Body of pancreas (tissue), 4 donors: ENCODE results near the gene IPO11. TPM values are rescaled to one million over a fixed set of nuclear protein-coding genes. Genes with fewer than 3 reads are reported as not detected.
"Not testable (repeated sequence)": the region's sequence is repeated elsewhere in the genome, so short reads cannot be mapped to it uniquely, and the experiment has no call there.

Experiments used
- ATAC-seq: fragments of 150-250 bp; one replicate; pipeline ENCODE4 v1.9.1; 2016
- DNase-seq, 4 donors: peaks; one replicate each; pipeline ENCODE4 v3.0.0-alpha.2; 2019
- H3K27ac ChIP-seq, 4 donors: fragments of 200-600 bp; sonication (generic); 1 replicate in 3 of 4; 2 replicates in 1 of 4; pipeline versions ENCODE4 v1.5.1 to v1.6.1; 2016 to 2019; ENCODE audit warnings: mild to moderate bottlenecking in 1 of 4, mixed read lengths in 1 of 4, moderate library complexity in 1 of 4
- H3K27me3 ChIP-seq, 2 donors: fragments of 200-600 bp; sonication (generic); one replicate each; pipeline ENCODE4 v1.6.0; 2016; ENCODE audit warnings: mild to moderate bottlenecking in 1 of 2
- H3K36me3 ChIP-seq, 2 donors: fragments of 200-600 bp; sonication (generic); replicated peaks in 1 of 2; 2 replicates each; pipeline ENCODE4 v1.5.1; 2016; ENCODE audit warnings: low read depth in 2 of 2; ENCODE audit not compliant: insufficient read depth in 1 of 2
- H3K4me1 ChIP-seq: fragments of 200-600 bp; sonication (generic); one replicate; pipeline ENCODE4 v1.6.0; 2016
- H3K4me3 ChIP-seq, 2 donors: fragments of 200-600 bp; sonication (generic); 1 replicate in 1 of 2; 2 replicates in 1 of 2; pipeline ENCODE4 v1.5.1; 2016 to 2019
- H3K9me3 ChIP-seq, 3 donors: fragments of 200-600 bp; sonication (generic); 1 replicate in 2 of 3; 2 replicates in 1 of 3; pipeline ENCODE4 v1.5.1; 2016
- CTCF ChIP-seq, 7 experiments: fragments of 450-650 bp in 4 of 7; fragments of 200-600 bp in 3 of 7; sonication (generic) in 3 of 7; IDR thresholded peaks; one replicate each; pipeline ENCODE4 v1.5.1; 2016 to 2019; ENCODE audit warnings: antibody characterized with exemption in 7 of 7
- POLR2A ChIP-seq, 3 donors: fragments of 450-650 bp; IDR thresholded peaks; one replicate each; pipeline ENCODE4 v1.6.1; 2016; ENCODE audit warnings: antibody characterized with exemption in 3 of 3, mild to moderate bottlenecking in 2 of 3
- WGBS, 2 donors: methylation state at CpG; one replicate each; pipeline ENCODE4 v1.1.5; 2017; 5-methylcytosine and 5-hydroxymethylcytosine counted together
- intact Hi-C: fragments of 100-400 bp; cut with DNase I; formaldehyde crosslinking; loops from one replicate; pipeline ENCODE4 v1.15.1; 2023
- total RNA-seq, 2 donors: library from RNA; depleted of rRNA; stranded (reverse); fragments of >200 nt; gene quantifications; one replicate each; pipeline ENCODE4 v1.1.0, GENCODE V29; 2016

Gene IPO11
- total RNA-seq, 2 donors from 2014 or later = 10.9 to 13.2 TPM

- H3K9me3 ChIP-seq = no peaks in the 10 kb centered on the region
- no peak overlapping the region for H3K27ac ChIP-seq
- TF ChIP-seq CTCF (IDR thresholded peaks at IDR 0.05) (no peak), POLR2A (IDR thresholded peaks at IDR 0.05) (no peak)
- intact Hi-C loops = no loop called here
- no peaks in the 10 kb centered on the region for H3K36me3 ChIP-seq
- H3K27me3 ChIP-seq = no peaks in the 10 kb centered on the region
- DNase-seq (no peak), ATAC-seq (no peak)
- no peaks in the 10 kb centered on the region for H3K4me1 ChIP-seq
- no peak overlapping the region for H3K4me3 ChIP-seq
- WGBS, 2 donors = 94 to 95% methylated on average over 10 of the region's 10 CpGs
Measured at GRCh38 chr5:62502456-62503101, 90.0 kb downstream of the IPO11 start.

- H3K4me3 ChIP-seq = no peak overlapping the region
- H3K27ac ChIP-seq = no peak overlapping the region
- DNase-seq (no peak), ATAC-seq (no peak)
- H3K9me3 ChIP-seq = no peaks in the 10 kb centered on the region
- TF ChIP-seq CTCF (IDR thresholded peaks at IDR 0.05) (no peak), POLR2A (IDR thresholded peaks at IDR 0.05) (no peak)
- no peaks in the 10 kb centered on the region for H3K27me3 ChIP-seq
- no peaks in the 10 kb centered on the region for H3K4me1 ChIP-seq
- intact Hi-C loops = no loop called here
- no peaks in the 10 kb centered on the region for H3K36me3 ChIP-seq
Measured at GRCh38 chr5:62504129-62504528, 91.6 kb downstream of the IPO11 start.

DNA sequence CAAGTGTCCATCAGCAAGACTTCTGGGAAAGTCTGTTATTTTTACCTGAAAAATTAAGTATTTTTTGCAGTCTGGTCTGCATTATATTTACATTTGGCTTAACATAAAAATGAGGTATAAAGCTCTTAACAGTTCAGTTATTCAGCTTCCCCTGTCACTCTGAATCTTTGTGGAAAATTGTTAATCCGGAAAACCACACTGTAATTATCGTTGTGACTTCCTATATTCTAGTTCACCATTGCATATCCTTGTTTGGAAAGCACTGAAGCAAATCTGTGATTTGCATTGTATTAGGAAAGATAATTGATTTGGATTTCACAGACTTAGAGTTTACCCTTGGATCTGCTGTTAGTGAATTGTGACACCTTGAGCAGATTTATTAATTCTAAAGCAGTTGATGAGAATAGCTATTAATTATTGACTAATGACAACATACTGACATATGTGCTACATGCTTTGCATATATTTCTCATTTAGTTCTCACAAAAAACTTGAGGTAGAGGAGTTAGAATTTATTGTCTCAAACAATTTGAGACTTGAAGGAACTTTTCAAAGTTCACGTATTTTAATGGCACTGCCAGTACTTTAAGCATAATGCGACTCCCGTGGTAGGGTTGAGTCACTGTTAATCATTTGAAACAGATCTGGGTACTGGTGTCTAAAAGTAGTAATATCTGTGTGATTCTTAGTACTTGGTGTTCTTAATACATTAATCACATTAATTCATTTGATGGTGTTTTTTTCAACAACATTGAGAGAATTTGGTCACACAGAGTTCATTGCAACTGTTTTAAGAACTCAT lies 94.3 kb downstream of the IPO11 start:
- Histone ChIP-seq H3K36me3 (no peaks in the 10 kb centered on the region), H3K4me1 (no peaks in the 10 kb centered on the region), H3K27me3 (no peaks in the 10 kb centered on the region), H3K27ac (no peak overlapping the region), H3K9me3 (no peaks in the 10 kb centered on the region), H3K4me3 (no peak overlapping the region)
- intact Hi-C loops = no loop called here
- TF ChIP-seq POLR2A (IDR thresholded peaks at IDR 0.05) (no peak), CTCF (IDR thresholded peaks at IDR 0.05) (no peak)
- DNase-seq = no peak
- no peak for ATAC-seq
- 92% methylated on average over 5 of the region's 5 CpGs for WGBS, 2 donors

GRCh38 chr5:62508760-62509159 lies 96.2 kb downstream of the IPO11 start:
- H3K27me3 ChIP-seq, H3K4me3 ChIP-seq, DNase-seq, H3K9me3 ChIP-seq, H3K27ac ChIP-seq, ATAC-seq, H3K4me1 ChIP-seq, H3K36me3 ChIP-seq, intact Hi-C loops: not testable (repeated sequence)
- 93 to 95% methylated on average over 5 of the region's 5 CpGs for WGBS, 2 donors

DNA sequence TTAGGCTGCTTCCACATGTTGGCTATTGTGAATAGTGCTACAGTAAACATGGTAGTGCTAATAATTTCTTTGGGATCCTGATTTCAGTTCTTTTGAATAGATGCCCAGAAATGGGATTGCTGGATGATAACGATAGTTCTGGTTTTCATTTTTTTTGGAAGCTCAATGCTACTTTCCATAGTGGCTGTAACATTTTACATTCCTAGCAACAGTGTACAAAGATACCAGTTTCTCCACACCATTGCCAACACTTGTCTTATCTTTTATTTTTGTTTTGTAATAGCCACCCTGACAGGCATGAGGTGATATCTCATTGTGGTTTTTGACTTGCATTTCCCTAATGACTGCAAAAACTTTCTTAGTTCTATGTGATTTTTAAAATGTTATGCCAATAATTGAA lies 97.2 kb downstream of the IPO11 start:
- Histone ChIP-seq H3K4me3 (no peak overlapping the region), H3K27ac (no peak overlapping the region), H3K9me3 (no peaks in the 10 kb centered on the region), H3K27me3 (no peaks in the 10 kb centered on the region), H3K36me3 (no peaks in the 10 kb centered on the region), H3K4me1 (no peaks in the 10 kb centered on the region)
- no peak for ATAC-seq
- DNase-seq = no peak
- intact Hi-C loops = no loop called here
- 69 to 83% methylated on average over 1 of the region's 1 CpG for WGBS, 2 donors
- TF ChIP-seq POLR2A (IDR thresholded peaks at IDR 0.05) (no peak), CTCF (IDR thresholded peaks at IDR 0.05) (no peak)

- H3K4me1 ChIP-seq, H3K9me3 ChIP-seq, H3K27ac ChIP-seq, H3K27me3 ChIP-seq, H3K36me3 ChIP-seq, intact Hi-C loops, DNase-seq, H3K4me3 ChIP-seq, ATAC-seq: not testable (repeated sequence)
- no CpG with 5 or more reads among the region's 28 CpGs for WGBS, 2 donors
Measured at GRCh38 chr5:62513085-62513484, 100.5 kb downstream of the IPO11 start.
